Spleen (tissue), 7 donors: ENCODE measurements around the gene CHRNE.

Experiments used
- CTCF ChIP-seq, 11 experiments: fragments of 200-600 bp in 7 of 11; fragments of 450-650 bp in 4 of 11; sonication (generic) in 4 of 11; IDR thresholded peaks in 8 of 11; conservative IDR thresholded peaks in 3 of 11; 1 replicate in 7 of 11; 2 replicates in 4 of 11; pipeline versions ENCODE4 v1.4.0 to v1.8.0; 2016 to 2021; ENCODE audit warnings: antibody characterized with exemption in 11 of 11, inconsistent platforms in 4 of 11, mild to moderate bottlenecking in 1 of 11
- POLR2A ChIP-seq, 3 donors: fragments of 450-650 bp; IDR thresholded peaks; one replicate each; pipeline ENCODE4 v1.5.1; 2017; ENCODE audit warnings: antibody characterized with exemption in 3 of 3, mild to moderate bottlenecking in 1 of 3
- POLR2AphosphoS5 ChIP-seq, 3 donors: sonication (generic); formaldehyde crosslinking; IDR thresholded peaks; one replicate each; pipeline ENCODE4 v1.5.1; 2017; ENCODE audit warnings: antibody characterized with exemption in 3 of 3
- donor health status: DM: no; HTN: no; CAD: no; lungs with moderate emphysema.
- donor health status: DM: no; HTN: no; CAD: no.
- donor health status: DM: no; HTN: no; CAD: no.

GRCh38 chr17:4859816-4860625 is 42.9 kb downstream of the CHRNE start:
- TF ChIP-seq CTCF (IDR thresholded peaks at IDR 0.05 in 8 of 11, conservative IDR thresholded peaks at IDR 0.05 in 3 of 11) (no peak), POLR2AphosphoS5 (IDR thresholded peaks at IDR 0.05) (no peak), POLR2A (IDR thresholded peaks at IDR 0.05) (no peak)
